K562 (cell line): Measurements from ENCODE around the gene CEP131. TPM values are rescaled to one million over a fixed set of nuclear protein-coding genes. Genes with fewer than 3 reads are reported as not detected.

Experiments used
- ATAC-seq: fragments of 200-7000 bp; cut with Tn5 transposase; 3 replicates; pipeline ENCODE4 v1.9.1; 2020; ENCODE audit warnings: moderate library complexity
- BruUV-seq: library from RNA; stranded (reverse); fragments of 400-500 nt; replicated peaks from 2 replicates; lab custom pipeline; 2021; lab: Mats Ljungman, UMichigan
- CTCF ChIA-PET: fragments of 300-600 bp; formaldehyde crosslinking; extraction: SDS; loops from one replicate; lab custom pipeline; 2021; ENCODE audit warnings: low intra/inter-chr PET ratio; lab: Yijun Ruan, JAX
- POLR2A ChIA-PET: fragments of 300-600, 350-650 bp; sonication (Branson Sonifier 250); formaldehyde crosslinking; extraction: SDS; loops from one replicate; lab custom pipeline; 2021; ENCODE audit warnings: antibody characterized with exemption, inconsistent platforms; lab: Yijun Ruan, JAX
- DNase-seq, 4 experiments: peaks; one replicate each; pipeline versions ENCODE4 v3.0.0 to v3.0.0-alpha.2; 2011 to 2018; ENCODE audit warnings: low spot score in 3 of 4, mixed read lengths in 3 of 4; ENCODE audit errors: extremely low read depth in 1 of 4
- FAIRE-seq: peaks from 2 replicates; lab custom pipeline; 2011; peaks lifted over from hg19 to GRCh38; lab: Jason Lieb, UNC
- H2AFZ ChIP-seq: 2 replicates; pipeline ENCODE4 v1.6.0; 2011; ENCODE audit warnings: low read depth, low read length, control low read depth, inconsistent platforms
- H3K27ac ChIP-seq: fragments of 200-600 bp; 3 replicates; pipeline ENCODE4 v1.8.0; 2011; ENCODE audit warnings: low read depth, mild to moderate bottlenecking, control low read depth, inconsistent platforms, low read length, moderate library complexity, mixed read lengths; ENCODE audit errors: extremely low read depth
- H3K27me3 ChIP-seq, 2 experiments: fragments of 300-600 bp in 1 of 2; 2 replicates in 1 of 2; 3 replicates in 1 of 2; pipeline versions ENCODE4 v1.6.0 to v1.8.0; 2011; ENCODE audit warnings: inconsistent platforms in 2 of 2, low read length in 2 of 2, mild to moderate bottlenecking in 1 of 2, mixed read lengths in 1 of 2, moderate library complexity in 1 of 2; ENCODE audit not compliant: control insufficient read depth in 2 of 2, insufficient read depth in 2 of 2
- H3K36me3 ChIP-seq: fragments of 300-600 bp; 3 replicates; pipeline ENCODE4 v1.8.0; 2011; ENCODE audit warnings: mild to moderate bottlenecking, low read length, inconsistent platforms; ENCODE audit not compliant: control insufficient read depth, insufficient read depth
- H3K4me1 ChIP-seq, 2 experiments: fragments of 200-600 bp in 1 of 2; replicated peaks in 1 of 2; 2 replicates in 1 of 2; 3 replicates in 1 of 2; pipeline versions ENCODE4 v1.5.1 to v1.8.0; 2011; ENCODE audit warnings: inconsistent platforms in 2 of 2, low read length in 2 of 2, mild to moderate bottlenecking in 1 of 2, mixed read lengths in 1 of 2, moderate library complexity in 1 of 2; ENCODE audit not compliant: control insufficient read depth in 2 of 2, insufficient read depth in 2 of 2
- H3K4me2 ChIP-seq: 2 replicates; pipeline ENCODE4 v1.6.1; 2011; ENCODE audit warnings: low read length, control low read depth, inconsistent platforms, mixed read lengths; ENCODE audit not compliant: insufficient read depth
- H3K4me3 ChIP-seq: fragments of 200-600 bp; sonication (generic), shearing (Covaris generic); 2 replicates; pipeline ENCODE4 v1.5.1; 2016; ENCODE audit warnings: control low read depth, inconsistent platforms
- H3K79me2 ChIP-seq: fragments of 200-600 bp; 3 replicates; pipeline ENCODE4 v1.8.0; 2011; ENCODE audit warnings: low read length, inconsistent platforms; ENCODE audit not compliant: control insufficient read depth, insufficient read depth
- H3K9ac ChIP-seq, 2 experiments: 2 replicates each; pipeline versions ENCODE4 v1.6.0 to v1.6.1; 2011; ENCODE audit warnings: low read depth in 2 of 2, low read length in 2 of 2, control low read depth in 1 of 2, inconsistent platforms in 1 of 2, mild to moderate bottlenecking in 1 of 2, mixed read lengths in 1 of 2; ENCODE audit not compliant: insufficient read depth in 1 of 2
- H3K9me1 ChIP-seq: one replicate; pipeline ENCODE4 v1.6.0; 2011; ENCODE audit warnings: inconsistent platforms, mild to moderate bottlenecking, low read length, moderate library complexity; ENCODE audit not compliant: control insufficient read depth, insufficient read depth
- H3K9me3 ChIP-seq: replicated peaks from 2 replicates; pipeline ENCODE4 v1.5.1; 2011; ENCODE audit warnings: low read depth, low read length, inconsistent platforms; ENCODE audit not compliant: control insufficient read depth, insufficient read depth
- H4K20me1 ChIP-seq: replicated peaks from 2 replicates; pipeline ENCODE4 v1.6.1; 2011; ENCODE audit warnings: low read length, inconsistent platforms, mixed read lengths; ENCODE audit not compliant: control insufficient read depth, insufficient read depth
- BRD9 ChIP-seq: fragments of 450-650 bp; IDR thresholded peaks from 2 replicates; pipeline ENCODE4 v1.6.1; 2018; ENCODE audit warnings: low read depth; ENCODE audit not compliant: partially characterized antibody
- FIP1L1 ChIP-seq: fragments of 200-400 bp; formaldehyde crosslinking; IDR thresholded peaks from 2 replicates; pipeline ENCODE4 v1.6.1; 2018; ENCODE audit warnings: mild to moderate bottlenecking, low read depth, low read length; ENCODE audit not compliant: poor library complexity, severe bottlenecking
- HNRNPUL1 ChIP-seq: fragments of 200-400 bp; formaldehyde crosslinking; IDR thresholded peaks from 2 replicates; pipeline ENCODE4 v1.6.1; 2017; ENCODE audit warnings: low read length
- MAFG ChIP-seq: fragments of 450-650 bp; conservative IDR thresholded peaks from 2 replicates; pipeline ENCODE4 v1.6.1; 2016; ENCODE audit warnings: missing genetic modification characterization, missing compliant biosample characterization
- MAX ChIP-seq: sonication (generic); formaldehyde crosslinking; IDR thresholded peaks from 2 replicates; pipeline ENCODE4 v1.9.0; 2022; ENCODE audit warnings: mild to moderate bottlenecking, missing genetic modification reagents
- MIER1 ChIP-seq: fragments of 450-650 bp; IDR thresholded peaks from 2 replicates; pipeline ENCODE4 v1.6.1; 2016; ENCODE audit warnings: antibody characterized with exemption, mild to moderate bottlenecking, low read depth
- POLR2A ChIP-seq: fragments of 450-650 bp; conservative IDR thresholded peaks from 2 replicates; pipeline ENCODE4 v1.6.1; 2016
- POLR2G ChIP-seq: fragments of 200-400 bp; formaldehyde crosslinking; IDR thresholded peaks from 2 replicates; pipeline ENCODE4 v1.6.1; 2017; ENCODE audit warnings: low read depth, mild to moderate bottlenecking, antibody characterized with exemption, low read length, moderate library complexity
- SMARCE1 ChIP-seq: fragments of 450-650 bp; IDR thresholded peaks from 2 replicates; pipeline ENCODE4 v1.7.1; 2016; ENCODE audit warnings: mild to moderate bottlenecking
- ZNF507 ChIP-seq: conservative IDR thresholded peaks from 2 replicates; pipeline ENCODE4 v1.6.1; 2017; ENCODE audit warnings: missing genetic modification characterization, missing compliant biosample characterization
- WGBS: fragments of 100-300 bp; shearing (Covaris generic); methylation state at CpG from one replicate; pipeline ENCODE4 v1.1.6; 2016; ENCODE audit warnings: low coverage, mixed read lengths; ENCODE audit not compliant: insufficient coverage; ENCODE audit errors: missing lambda C conversion rate; 5-methylcytosine and 5-hydroxymethylcytosine counted together
- in situ Hi-C: fragments of 300-500 bp; cut with MboI; formaldehyde crosslinking; loops from 4 replicates; pipeline ENCODE4 v1.15.0; 2018; ENCODE audit warnings: inconsistent platforms, mixed read lengths
- intact Hi-C: fragments of 100-400 bp; cut with micrococcal nuclease; formaldehyde crosslinking; loops from 2 replicates; pipeline ENCODE4 v1.14.2; 2022
- polyA plus RNA-seq, 8 experiments: library from polyadenylated mRNA; depleted of rRNA in 4 of 8; stranded (reverse) in 5 of 8; unstranded in 3 of 8; fragments of >200 nt; fragmentation: Nextera tagmentation in 2 of 8; fragmentation: Illumina TruSeq in 1 of 8; extraction: Ambion mirVana in 2 of 8; extraction: Trizol in 1 of 8; gene quantifications; 2 replicates each; pipeline versions ENCODE4 v1.2.1 to v1.2.3, GENCODE V29; 2011 to 2014; ENCODE audit warnings: inconsistent platforms in 1 of 8, missing spikeins in 1 of 8
- total RNA-seq, 7 experiments: library from RNA; depleted of rRNA in 6 of 7; stranded (reverse); fragments of >200 nt in 6 of 7; fragmentation: Illumina TruSeq in 2 of 7; extraction: Trizol in 2 of 7; gene quantifications; 2 replicates each; pipeline versions ENCODE4 v1.2.1 to v1.2.3, GENCODE V29; 2011 to 2021; ENCODE audit warnings: low replicate concordance in 1 of 7
- TF ChIP-seq, protein P1 (sequence below), 3 experiments: fragments of 200-800 bp in 1 of 3; sonication (Bioruptor generic) in 1 of 3; sonication (generic) in 1 of 3; formaldehyde crosslinking in 1 of 3; IDR thresholded peaks; 2 replicates each; pipeline versions ENCODE4 v1.6.1 to v1.8.0; 2016 to 2022; ENCODE audit warnings: mild to moderate bottlenecking in 2 of 3, missing compliant biosample characterization in 2 of 3, missing genetic modification characterization in 2 of 3, missing genetic modification reagents in 1 of 3

The CEP131 gene
- total and polyA plus RNA-seq, 9 of the 15 experiments (the other 6 are each of a cell fraction or from before 2014, with no cell fraction given): 0.24 to 21.2 (median 2.3) TPM

DNA sequence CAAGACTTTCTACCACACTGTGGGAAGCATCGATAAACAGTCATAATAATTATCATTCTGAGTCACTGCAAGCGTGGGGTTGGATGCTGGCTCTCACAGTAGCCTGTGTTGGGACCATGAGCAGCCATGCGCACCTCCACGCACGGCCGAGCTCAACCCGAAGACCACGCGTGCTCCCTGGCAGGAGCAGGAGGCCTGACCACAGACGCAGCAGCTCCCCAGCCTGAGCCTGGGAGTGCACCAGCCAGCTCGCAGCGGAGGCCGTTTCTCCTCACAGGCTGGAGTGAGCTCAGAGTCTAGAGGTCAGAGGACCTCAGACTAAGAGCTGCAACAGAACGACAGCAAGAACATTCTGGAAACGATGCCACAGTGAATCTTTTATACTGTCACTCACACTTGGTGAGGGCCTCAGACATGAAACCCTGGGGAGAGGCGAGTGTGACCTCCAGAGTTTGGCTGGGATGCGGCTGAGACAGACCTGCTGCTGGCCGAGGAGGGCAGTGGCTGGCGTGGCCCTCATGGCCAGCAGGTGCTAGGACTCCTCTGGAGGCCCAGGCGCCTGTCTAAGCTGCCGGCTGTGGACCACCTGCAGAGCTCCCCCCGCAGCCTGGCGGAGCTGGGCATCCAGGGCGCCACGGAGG is 22.4 kb upstream of the CEP131 start:
- Histone ChIP-seq H3K27me3 (no peaks in the 10 kb centered on the region), H3K4me3 (no peak overlapping the region), H3K9me3 (no peaks in the 10 kb centered on the region), H4K20me1 (peaks cover 6% of the 10 kb centered on the region; the same call in 1 of the 2 replicates), H3K4me1 (peaks cover 5 to 74% of the 10 kb centered on the region in 2 experiments; a peak in 4 of 5 replicates), H2AFZ (no peak overlapping the region), H3K27ac (no peak overlapping the region), H3K9me1 (no peaks in the 10 kb centered on the region), H3K36me3 (peaks cover 24% of the 10 kb centered on the region; the same call in 1 of the 3 replicates), H3K4me2 (no peak overlapping the region), H3K9ac (peak overlapping the region in 1 of 2 experiments; percentile 60; a peak in 2 of 4 replicates), H3K79me2 (peaks cover 14% of the 10 kb centered on the region)
- CTCF ChIA-PET: no interaction called here
- ATAC-seq (no peak; the same call in 2 of the 3 replicates), FAIRE-seq (no peak), DNase-seq (no peak)
- no TSS peak for BruUV-seq
- WGBS: 79% methylated on average over 20 of the region's 25 CpGs
- POLR2A ChIA-PET: interaction anchor here (0.6 to 1.9 kb wide), 5 partner anchors 8 to 264 kb away, joined by 3 to 6 read pairs (median 4); no protein-coding TSS in a partner anchor
- intact Hi-C loops: no loop called here
- in situ Hi-C loops: loop anchor here (5.0 to 25.0 kb wide), 2 partner anchors 108 to 237 kb away; no protein-coding TSS in a partner anchor
- TF ChIP-seq, protein P1, sequence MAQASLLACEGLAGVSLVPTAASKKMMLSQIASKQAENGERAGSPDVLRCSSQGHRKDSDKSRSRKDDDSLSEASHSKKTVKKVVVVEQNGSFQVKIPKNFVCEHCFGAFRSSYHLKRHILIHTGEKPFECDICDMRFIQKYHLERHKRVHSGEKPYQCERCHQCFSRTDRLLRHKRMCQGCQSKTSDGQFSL (CRISPR knock-in tag; IDR thresholded peaks at IDR 0.05): 0 out of 2 replicates have a peak, but pooled peaks have one; percentile 13
- TF ChIP-seq, protein P1 (tag; IDR thresholded peaks at IDR 0.05): no peak
- TF ChIP-seq MIER1 (no peak), HNRNPUL1 (0 out of 2 replicates have a peak, but pooled peaks have one; percentile 41), BRD9 (no peak), FIP1L1 (peak; percentile 10), MAFG (tag) (no peak), SMARCE1 (no peak), MAX (peak; percentile 65), POLR2G (peak; percentile 73; the same call in 1 of the 2 replicates), ZNF507 (no peak), POLR2A (0 out of 2 replicates have a peak, but pooled peaks have one; percentile 20)
